Skeletal muscle cell (primary cell): ENCODE data around the gene FAAH2.
"Not testable (repeated sequence)": the region's sequence is repeated elsewhere in the genome, so short reads cannot be mapped to it uniquely, and the experiment has no call there.

Source experiments
- DNase-seq: peaks from one replicate; pipeline ENCODE4 v3.0.0-alpha.2; 2010; ENCODE audit warnings: low read depth
- H3K4me3 ChIP-seq: 2 replicates; pipeline ENCODE4 v1.5.1; 2011; ENCODE audit warnings: low read depth, mild to moderate bottlenecking, control low read depth, low read length, moderate library complexity

FAAH2 gene, protein sequence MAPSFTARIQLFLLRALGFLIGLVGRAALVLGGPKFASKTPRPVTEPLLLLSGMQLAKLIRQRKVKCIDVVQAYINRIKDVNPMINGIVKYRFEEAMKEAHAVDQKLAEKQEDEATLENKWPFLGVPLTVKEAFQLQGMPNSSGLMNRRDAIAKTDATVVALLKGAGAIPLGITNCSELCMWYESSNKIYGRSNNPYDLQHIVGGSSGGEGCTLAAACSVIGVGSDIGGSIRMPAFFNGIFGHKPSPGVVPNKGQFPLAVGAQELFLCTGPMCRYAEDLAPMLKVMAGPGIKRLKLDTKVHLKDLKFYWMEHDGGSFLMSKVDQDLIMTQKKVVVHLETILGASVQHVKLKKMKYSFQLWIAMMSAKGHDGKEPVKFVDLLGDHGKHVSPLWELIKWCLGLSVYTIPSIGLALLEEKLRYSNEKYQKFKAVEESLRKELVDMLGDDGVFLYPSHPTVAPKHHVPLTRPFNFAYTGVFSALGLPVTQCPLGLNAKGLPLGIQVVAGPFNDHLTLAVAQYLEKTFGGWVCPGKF

DNA sequence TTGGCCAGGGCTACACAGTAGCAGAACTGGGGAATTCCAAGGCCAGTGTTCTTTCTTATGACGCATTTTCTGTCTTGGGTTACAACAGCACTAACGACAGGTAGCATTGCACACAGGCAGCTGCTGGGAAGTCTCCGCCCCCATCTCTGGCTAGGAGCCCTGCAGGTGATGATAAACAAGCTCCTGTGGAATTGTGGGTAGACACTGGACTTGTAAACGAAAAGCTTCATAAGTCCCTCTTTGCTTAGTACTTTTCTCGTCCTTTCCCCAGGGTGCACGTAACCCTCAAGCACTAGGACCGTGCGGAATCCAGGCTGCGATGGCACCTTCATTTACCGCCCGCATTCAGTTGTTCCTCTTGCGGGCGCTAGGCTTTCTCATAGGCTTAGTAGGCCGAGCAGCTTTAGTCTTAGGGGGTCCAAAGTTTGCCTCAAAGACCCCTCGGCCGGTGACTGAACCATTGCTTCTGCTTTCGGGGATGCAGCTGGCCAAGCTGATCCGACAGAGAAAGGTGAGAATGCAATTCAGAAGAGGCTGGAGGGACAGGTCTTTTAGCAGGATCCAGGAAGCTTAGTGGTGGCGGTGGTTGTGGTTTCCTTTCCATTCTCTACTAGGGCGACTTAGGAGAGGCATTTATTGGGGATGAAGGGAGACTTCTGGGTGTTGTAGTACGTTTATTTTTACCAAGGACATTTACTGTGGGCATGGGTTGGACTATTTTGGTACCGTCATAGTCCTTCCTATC lies at the start of gene FAAH2:
FAAH2 (plus strand) TSS at position 200 of the 745 bp plus-strand sequence; CDS start at position 320, 120 bp downstream.
- no peak within 1 kb of the TSS for H3K4me3 ChIP-seq

GRCh38 chrX:57241967-57242366 lies 44.5 kb upstream of the FAAH2 start:
- H3K4me3 ChIP-seq, result no peak overlapping the region
- DNase-seq, result no peak

More for the DNA sequence above, at the start of gene FAAH2:
- no peak for DNase-seq

GRCh38 chrX:57251965-57252364 lies 34.5 kb upstream of the FAAH2 start:
- DNase-seq, result no peak
- H3K4me3 ChIP-seq, result no peak overlapping the region

- H3K4me3 ChIP-seq, result no peak overlapping the region
- no peak for DNase-seq
Observed at GRCh38 chrX:57265126-57265525, 21.4 kb upstream of the FAAH2 start.

DNA sequence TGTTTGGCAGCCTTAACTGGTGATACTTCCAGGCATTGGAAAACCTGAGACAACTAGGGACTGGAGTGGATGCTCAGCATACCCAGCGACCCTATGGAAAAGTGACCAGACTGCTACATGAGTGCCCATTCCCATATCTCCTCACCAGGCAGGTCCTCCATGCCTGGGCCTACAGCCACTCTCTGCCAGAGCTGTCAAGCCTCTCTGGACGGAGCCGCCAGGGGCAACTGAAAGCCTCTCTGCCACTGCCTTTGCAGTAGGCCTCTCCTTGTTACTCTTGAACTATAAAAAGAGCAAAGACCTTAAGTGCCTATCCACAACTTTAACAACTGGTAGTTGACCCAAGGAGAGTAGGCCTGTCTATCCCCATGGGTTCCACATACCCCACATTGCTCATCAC lies 20.2 kb upstream of the FAAH2 start:
- no peak for DNase-seq
- H3K4me3 ChIP-seq, result no peak overlapping the region

DNA sequence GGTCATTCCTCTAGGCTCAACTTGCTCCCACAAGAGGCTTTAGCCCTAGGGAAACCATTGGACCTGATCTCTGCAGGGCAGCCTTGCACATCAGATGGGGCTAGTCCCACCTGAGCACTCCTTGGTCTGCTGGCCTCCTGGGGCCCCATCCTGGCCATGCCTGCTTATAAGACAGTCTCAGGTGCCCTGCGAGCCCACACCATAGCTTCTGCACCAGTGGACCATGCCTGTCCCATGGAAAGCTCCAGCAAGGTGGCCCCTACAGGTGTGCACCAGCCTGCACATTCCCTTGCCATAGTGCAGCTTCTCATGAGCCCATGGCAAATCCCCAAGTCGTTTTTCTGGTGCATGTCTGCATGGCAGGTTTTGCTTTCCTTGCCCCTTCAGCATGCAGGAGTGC lies 19.6 kb upstream of the FAAH2 start:
- no peak overlapping the region for H3K4me3 ChIP-seq
- DNase-seq, result no peak

DNA sequence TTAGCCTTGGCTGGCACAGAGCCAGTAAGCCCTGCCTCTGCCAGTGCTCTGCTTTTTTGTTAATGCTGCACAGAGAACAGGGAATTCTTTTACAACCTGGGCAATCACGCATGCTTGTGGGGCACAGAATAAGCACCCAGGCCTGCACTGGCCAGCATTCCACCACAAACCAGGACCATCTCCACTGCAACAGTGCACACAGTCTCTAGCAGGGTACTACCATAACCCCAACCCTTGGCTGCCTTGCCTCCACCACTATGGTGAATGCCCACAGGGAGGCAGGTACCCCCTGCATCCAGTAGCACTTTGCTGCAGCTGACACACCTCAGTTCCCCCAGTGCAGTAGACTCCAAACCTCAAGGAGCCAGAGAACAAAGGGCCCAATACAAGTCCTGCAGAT lies 19.2 kb upstream of the FAAH2 start:
- no peak for DNase-seq
- no peak overlapping the region for H3K4me3 ChIP-seq

GRCh38 chrX:57270980-57271379 lies 15.5 kb upstream of the FAAH2 start:
- no peak for DNase-seq
- H3K4me3 ChIP-seq, result no peak overlapping the region

DNA sequence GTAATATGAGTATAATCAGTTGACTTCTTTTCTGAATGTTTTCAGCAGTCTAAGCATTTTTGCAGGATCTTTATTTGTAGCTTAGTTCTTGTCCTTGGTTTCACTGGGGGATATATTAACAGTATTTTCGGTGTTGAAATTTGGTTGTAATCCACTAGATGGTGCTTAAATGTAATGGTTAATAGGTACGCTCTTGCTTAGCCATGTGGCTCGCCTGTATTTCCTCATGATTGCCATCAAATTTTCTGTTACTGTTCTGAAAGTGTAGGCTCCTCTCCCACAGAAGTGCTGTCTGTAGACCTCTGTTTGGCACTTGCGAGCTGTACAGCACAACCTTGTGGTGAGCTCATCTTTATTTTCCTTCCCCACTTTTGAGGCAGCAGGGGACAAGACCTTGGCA lies 3.9 kb upstream of the FAAH2 start:
- H3K4me3 ChIP-seq, result no peak overlapping the region
- DNase-seq, result no peak

DNA sequence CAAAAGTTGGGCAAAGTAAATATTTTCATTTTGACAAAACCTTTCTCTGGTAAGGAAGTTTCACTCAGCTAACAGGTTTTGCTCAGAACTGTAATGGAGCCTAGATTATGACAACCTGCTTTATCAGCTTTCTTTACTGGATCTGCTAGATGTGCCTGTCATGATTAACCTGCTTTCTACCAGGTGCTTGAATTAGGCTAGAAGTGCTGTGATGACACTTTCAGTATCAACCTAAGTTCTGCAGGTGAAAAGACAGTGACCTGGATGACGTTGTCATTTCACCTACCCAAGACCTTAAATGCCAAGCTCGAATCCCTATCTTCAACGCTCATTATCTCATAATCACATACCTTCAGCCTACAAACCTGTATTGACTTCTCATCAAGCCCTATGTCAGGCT lies 1.5 kb upstream of the FAAH2 start:
- no peak for DNase-seq
- no peak overlapping the region for H3K4me3 ChIP-seq

- DNase-seq, result no peak
- no peak overlapping the region for H3K4me3 ChIP-seq
Observed at GRCh38 chrX:57289089-57289488, 2.6 kb downstream of the FAAH2 start.

- no peak overlapping the region for H3K4me3 ChIP-seq
- DNase-seq, result no peak
Observed at GRCh38 chrX:57294961-57295360, 8.5 kb downstream of the FAAH2 start.

DNA sequence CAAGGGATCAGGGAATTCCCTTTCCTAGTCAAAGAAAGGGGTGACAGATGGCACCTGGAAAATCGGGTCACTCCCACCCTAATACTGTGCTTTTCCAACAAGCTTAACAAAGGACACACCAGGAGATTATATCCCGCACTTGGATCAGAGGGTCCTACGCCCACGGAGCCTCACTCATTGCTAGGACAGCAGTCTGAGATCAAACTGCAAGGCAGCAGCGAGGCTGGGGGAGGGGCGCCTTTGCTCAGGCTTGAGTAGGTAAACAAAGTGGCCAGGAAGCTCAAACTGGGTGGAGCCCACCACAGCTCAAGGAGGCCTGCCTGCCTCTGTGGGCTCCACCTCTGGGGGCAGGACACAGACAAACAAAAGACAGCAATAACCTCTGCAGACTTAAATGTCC lies 9.2 kb downstream of the FAAH2 start:
- not testable (repeated sequence) for H3K4me3 ChIP-seq, DNase-seq

DNA sequence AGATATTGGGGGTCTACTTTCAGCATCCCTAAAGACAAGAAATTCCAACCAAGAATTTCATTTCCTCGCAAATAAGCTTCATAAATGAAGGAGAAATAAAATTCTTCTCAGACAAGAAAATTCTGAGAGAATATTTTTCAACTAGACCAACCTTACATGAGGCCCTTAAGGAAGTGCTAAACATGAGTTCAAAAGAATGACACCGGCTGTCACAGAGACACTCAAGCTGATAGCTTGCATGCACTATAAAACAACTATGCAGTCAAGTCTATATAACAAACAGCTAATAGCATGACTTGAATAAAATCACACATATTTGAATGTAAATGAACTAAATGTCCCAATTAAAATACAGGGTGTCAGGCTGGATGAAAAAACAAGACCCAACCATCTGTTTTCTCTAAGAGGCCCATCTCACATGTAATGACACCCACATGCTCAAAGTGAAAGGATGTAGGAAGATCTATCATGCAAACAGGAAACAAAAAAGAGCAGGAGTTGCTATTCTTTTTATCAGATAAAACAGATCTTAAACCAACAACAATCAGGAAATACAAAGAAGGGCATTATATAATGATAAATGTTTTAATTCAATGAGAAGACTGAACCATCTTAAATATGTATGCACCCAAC lies 27.2 kb downstream of the FAAH2 start:
- no peak overlapping the region for H3K4me3 ChIP-seq
- no peak for DNase-seq

GRCh38 chrX:57329008-57329407 lies 42.5 kb downstream of the FAAH2 start:
- no peak for DNase-seq
- no peak overlapping the region for H3K4me3 ChIP-seq

- not testable (repeated sequence) for H3K4me3 ChIP-seq
Observed at GRCh38 chrX:57335790-57336189, 49.3 kb downstream of the FAAH2 start.

DNA sequence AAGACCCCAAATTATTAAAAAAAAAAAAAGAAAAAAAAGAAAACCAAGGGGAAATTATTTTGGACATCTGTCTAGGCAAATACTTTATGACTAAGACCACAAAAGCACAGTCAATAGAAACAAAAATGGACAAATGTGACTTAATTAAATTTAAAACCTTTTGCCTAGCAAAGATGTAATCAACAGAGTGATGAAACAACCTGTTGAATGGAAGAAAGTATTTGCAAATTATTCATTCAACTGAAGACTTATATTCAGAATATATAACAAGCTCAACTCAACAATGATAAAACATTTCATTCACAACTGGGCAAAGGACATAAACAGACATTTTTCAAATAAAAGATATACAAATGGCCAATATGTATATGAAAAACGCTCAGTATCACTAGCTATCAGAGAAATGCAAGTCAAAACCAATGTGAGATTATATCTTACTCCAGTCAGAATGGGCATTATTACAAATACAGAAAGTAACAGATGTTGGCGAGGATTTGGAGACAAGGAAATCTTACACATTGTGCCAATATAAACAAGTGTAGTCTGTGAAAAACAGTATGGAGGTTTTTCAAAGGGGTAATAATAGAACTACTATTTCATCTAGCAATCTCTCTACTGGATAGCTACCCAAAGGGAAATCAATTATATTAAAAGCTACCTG lies 67.1 kb downstream of the FAAH2 start:
- no peak overlapping the region for H3K4me3 ChIP-seq
- no peak for DNase-seq

More at GRCh38 chrX:57335790-57336189, 49.3 kb downstream of the FAAH2 start:
- DNase-seq, result not testable (repeated sequence)

- DNase-seq, result no peak
- H3K4me3 ChIP-seq, result no peak overlapping the region
Observed at GRCh38 chrX:57364145-57364544, 77.6 kb downstream of the FAAH2 start.

- H3K4me3 ChIP-seq, result no peak overlapping the region
- DNase-seq, result no peak
Observed at GRCh38 chrX:57366430-57366829, 79.9 kb downstream of the FAAH2 start.

DNA sequence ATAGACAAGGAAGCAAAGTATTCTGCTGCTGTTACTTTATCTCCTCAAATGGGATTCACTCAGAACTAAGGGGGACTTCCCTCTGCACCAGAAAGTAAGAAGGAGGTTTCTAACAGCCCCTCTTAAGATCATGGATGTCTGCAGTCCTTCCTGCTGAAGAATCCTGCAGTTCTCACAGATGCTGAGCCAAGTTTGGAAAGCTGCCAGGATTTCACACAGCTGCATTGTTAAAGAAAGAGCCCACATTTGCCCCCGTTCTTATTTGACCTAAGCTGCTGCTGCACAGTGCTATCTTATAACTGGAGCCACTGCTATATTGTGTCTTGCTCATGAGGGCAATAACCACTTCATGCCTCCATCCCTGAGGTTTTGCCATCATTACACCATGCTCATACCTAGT lies 81.1 kb downstream of the FAAH2 start:
- no peak overlapping the region for H3K4me3 ChIP-seq
- DNase-seq, result no peak
